Measurements from ENCODE around the gene FAM222B. TPM values are rescaled to one million over a fixed set of nuclear protein-coding genes. Genes with fewer than 3 reads are reported as not detected.
"Not testable (repeated sequence)": the region's sequence is repeated elsewhere in the genome, so short reads cannot be mapped to it uniquely, and the experiment has no call there.

Gene FAM222B
- total RNA-seq, 1 donor from 2014 or later, result 24.3 TPM

- Histone ChIP-seq H3K36me3 (ENCODE audit: control insufficient read depth, insufficient read depth, low read length) (no peaks in the 10 kb centered on the region), H3K27me3 (ENCODE audit: control insufficient read depth, insufficient read depth, low read length) (no peaks in the 10 kb centered on the region), H3K4me3 (ENCODE audit: low read depth, low read length) (no peak overlapping the region)
- DNase-seq (ENCODE audit: low read depth), result no peak
- TF ChIP-seq CTCF (IDR thresholded peaks at IDR 0.05; ENCODE audit: insufficient read depth, low read length, poor library complexity, severe bottlenecking), result no peak
Observed at GRCh38 chr17:28792877-28793661, 49.5 kb downstream of the FAM222B start.

GRCh38 chr17:28788100-28788499 is 54.5 kb downstream of the FAM222B start:
- H3K27me3 ChIP-seq (ENCODE audit: control insufficient read depth, insufficient read depth, low read length), result no peaks in the 10 kb centered on the region
- TF ChIP-seq CTCF (IDR thresholded peaks at IDR 0.05; ENCODE audit: insufficient read depth, low read length, poor library complexity, severe bottlenecking), result no peak
- no peak overlapping the region for H3K4me3 ChIP-seq (ENCODE audit: low read depth, low read length)
- H3K36me3 ChIP-seq (ENCODE audit: control insufficient read depth, insufficient read depth, low read length), result no peaks in the 10 kb centered on the region
- DNase-seq (ENCODE audit: low read depth), result no peak

- DNase-seq (ENCODE audit: low read depth), result no peak
- no peak overlapping the region for H3K4me3 ChIP-seq (ENCODE audit: low read depth, low read length)
- no peaks in the 10 kb centered on the region for H3K36me3 ChIP-seq (ENCODE audit: control insufficient read depth, insufficient read depth, low read length)
- TF ChIP-seq CTCF (IDR thresholded peaks at IDR 0.05; ENCODE audit: insufficient read depth, low read length, poor library complexity, severe bottlenecking), result no peak
- no peaks in the 10 kb centered on the region for H3K27me3 ChIP-seq (ENCODE audit: control insufficient read depth, insufficient read depth, low read length)
Observed at GRCh38 chr17:28783161-28783560, 59.4 kb downstream of the FAM222B start.

- DNase-seq (ENCODE audit: low read depth); H3K36me3 ChIP-seq (ENCODE audit: control insufficient read depth, insufficient read depth, low read length); H3K4me3 ChIP-seq (ENCODE audit: low read depth, low read length); H3K27me3 ChIP-seq (ENCODE audit: control insufficient read depth, insufficient read depth, low read length): not testable (repeated sequence)
Observed at GRCh38 chr17:28779601-28780000, 63.0 kb downstream of the FAM222B start.

GRCh38 chr17:28777178-28777577 is 65.4 kb downstream of the FAM222B start:
- TF ChIP-seq CTCF (IDR thresholded peaks at IDR 0.05; ENCODE audit: insufficient read depth, low read length, poor library complexity, severe bottlenecking), result no peak
- no peak overlapping the region for H3K4me3 ChIP-seq (ENCODE audit: low read depth, low read length)
- DNase-seq (ENCODE audit: low read depth), result no peak
- no peaks in the 10 kb centered on the region for H3K36me3 ChIP-seq (ENCODE audit: control insufficient read depth, insufficient read depth, low read length)
- H3K27me3 ChIP-seq (ENCODE audit: control insufficient read depth, insufficient read depth, low read length), result no peaks in the 10 kb centered on the region

GRCh38 chr17:28774206-28774605 is 68.4 kb downstream of the FAM222B start:
- TF ChIP-seq CTCF (IDR thresholded peaks at IDR 0.05; ENCODE audit: insufficient read depth, low read length, poor library complexity, severe bottlenecking), result no peak
- Histone ChIP-seq H3K4me3 (ENCODE audit: low read depth, low read length) (no peak overlapping the region), H3K27me3 (ENCODE audit: control insufficient read depth, insufficient read depth, low read length) (no peaks in the 10 kb centered on the region), H3K36me3 (ENCODE audit: control insufficient read depth, insufficient read depth, low read length) (no peaks in the 10 kb centered on the region)
- no peak for DNase-seq (ENCODE audit: low read depth)
